Measurements from ENCODE around the gene TMEM145. TPM values are rescaled to one million over a fixed set of nuclear protein-coding genes. Genes with fewer than 3 reads are reported as not detected.

TMEM145 gene
- total RNA-seq, 2 donors from 2014 or later, result 0.94 TPM; not detected in 1

GRCh38 chr19:42289556-42290041 lies 23.5 kb upstream of the TMEM145 start:
- no peaks in the 10 kb centered on the region for H3K9me3 ChIP-seq
- DNase-seq (ENCODE audit: low spot score), result no peak
- peaks cover 75% of the 10 kb centered on the region for H3K36me3 ChIP-seq
- TF ChIP-seq CTCF (IDR thresholded peaks at IDR 0.05), result no peak
- H3K4me1 ChIP-seq, result peaks cover 0 to 24% of the 10 kb centered on the region in 2 donors
- no peak overlapping the region for H3K27ac ChIP-seq
- no peaks in the 10 kb centered on the region for H3K27me3 ChIP-seq
- no peak overlapping the region for H3K4me3 ChIP-seq

- H3K9me3 ChIP-seq, result no peaks in the 10 kb centered on the region
- no peak overlapping the region for H3K4me3 ChIP-seq
- H3K4me1 ChIP-seq, result peaks cover 0 to 19% of the 10 kb centered on the region in 2 donors
- peaks cover 80% of the 10 kb centered on the region for H3K36me3 ChIP-seq
- no peak overlapping the region for H3K27ac ChIP-seq
- H3K27me3 ChIP-seq, result no peaks in the 10 kb centered on the region
- no peak for TF ChIP-seq CTCF (IDR thresholded peaks at IDR 0.05)
- no peak for DNase-seq (ENCODE audit: low spot score)
Observed at GRCh38 chr19:42290136-42290522, 23.0 kb upstream of the TMEM145 start.

GRCh38 chr19:42290523-42291434 lies 22.3 kb upstream of the TMEM145 start:
- H3K36me3 ChIP-seq, result peaks cover 81% of the 10 kb centered on the region
- H3K9me3 ChIP-seq, result no peaks in the 10 kb centered on the region
- TF ChIP-seq CTCF (IDR thresholded peaks at IDR 0.05), result peak in 1 of 2 donors; percentile 53
- H3K27ac ChIP-seq, result no peak overlapping the region
- no peaks in the 10 kb centered on the region for H3K27me3 ChIP-seq
- DNase-seq (ENCODE audit: low spot score), result no peak
- H3K4me3 ChIP-seq, result no peak overlapping the region
- peaks cover 0 to 13% of the 10 kb centered on the region in 2 donors for H3K4me1 ChIP-seq

- Histone ChIP-seq H3K4me1 (peaks cover 0 to 6% of the 10 kb centered on the region in 2 donors), H3K36me3 (peaks cover 81% of the 10 kb centered on the region), H3K9me3 (no peaks in the 10 kb centered on the region), H3K27me3 (no peaks in the 10 kb centered on the region), H3K27ac (no peak overlapping the region), H3K4me3 (no peak overlapping the region)
- no peak for DNase-seq (ENCODE audit: low spot score)
- TF ChIP-seq CTCF (IDR thresholded peaks at IDR 0.05), result no peak
Observed at GRCh38 chr19:42291435-42291810, 21.7 kb upstream of the TMEM145 start.

- TF ChIP-seq CTCF (IDR thresholded peaks at IDR 0.05), result no peak
- DNase-seq (ENCODE audit: low spot score), result no peak
- no peak overlapping the region for H3K4me3 ChIP-seq
Observed at GRCh38 chr19:42292042-42292960, 20.8 kb upstream of the TMEM145 start.

More at GRCh38 chr19:42292042-42292960, 20.8 kb upstream of the TMEM145 start:
- Histone ChIP-seq H3K36me3 (peaks cover 79% of the 10 kb centered on the region), H3K4me1 (no peaks in the 10 kb centered on the region), H3K27me3 (no peaks in the 10 kb centered on the region), H3K9me3 (no peaks in the 10 kb centered on the region), H3K27ac (no peak overlapping the region)

All from right atrium auricular region (tissue), 2 donors.